PFSK-1 (cell line): Measurements from ENCODE around the gene RBM26.

Source experiments
- POLR2AphosphoS5 ChIP-seq: IDR thresholded peaks from 2 replicates; pipeline ENCODE4 v1.6.1; 2012; ENCODE audit warnings: low read depth, mild to moderate bottlenecking, control low read depth, low read length, moderate library complexity
- SIN3A ChIP-seq: IDR thresholded peaks from 2 replicates; pipeline ENCODE4 v1.6.1; 2012; ENCODE audit warnings: mild to moderate bottlenecking, low read length, moderate library complexity, borderline replicate concordance; ENCODE audit not compliant: insufficient read depth
- TAF1 ChIP-seq: IDR thresholded peaks from 2 replicates; pipeline ENCODE4 v1.6.1; 2012; ENCODE audit warnings: low read length, control low read depth, borderline replicate concordance; ENCODE audit not compliant: insufficient read depth
- TF ChIP-seq, protein P1 (sequence below), 2 experiments: IDR thresholded peaks; 2 replicates each; pipeline versions ENCODE4 v1.6.1 to v1.8.0; 2011 to 2012; ENCODE audit warnings: low read depth in 2 of 2, low read length in 2 of 2, control low read depth in 1 of 2, inconsistent platforms in 1 of 2, mild to moderate bottlenecking in 1 of 2, moderate library complexity in 1 of 2; ENCODE audit not compliant: insufficient read depth in 1 of 2

DNA sequence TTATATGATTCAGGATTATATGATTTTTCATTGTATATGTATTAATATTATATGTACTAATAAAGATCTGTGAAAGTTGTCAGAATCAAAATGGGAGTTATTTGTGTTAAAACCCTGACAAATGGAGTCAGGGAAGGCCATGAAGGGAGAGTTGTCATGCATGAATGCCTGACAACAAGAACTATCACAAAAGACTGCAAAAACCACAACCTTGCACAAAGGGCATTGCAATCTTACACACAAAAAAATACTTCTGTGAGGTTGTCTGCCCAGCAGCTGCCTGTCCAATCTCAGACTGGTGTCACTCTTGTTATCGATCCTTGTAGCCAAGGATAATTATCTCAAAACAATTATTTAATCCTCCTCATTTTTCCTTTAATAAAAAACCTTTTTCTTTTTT, 21.2 kb upstream of the RBM26 start:
- TF ChIP-seq, protein P1, sequence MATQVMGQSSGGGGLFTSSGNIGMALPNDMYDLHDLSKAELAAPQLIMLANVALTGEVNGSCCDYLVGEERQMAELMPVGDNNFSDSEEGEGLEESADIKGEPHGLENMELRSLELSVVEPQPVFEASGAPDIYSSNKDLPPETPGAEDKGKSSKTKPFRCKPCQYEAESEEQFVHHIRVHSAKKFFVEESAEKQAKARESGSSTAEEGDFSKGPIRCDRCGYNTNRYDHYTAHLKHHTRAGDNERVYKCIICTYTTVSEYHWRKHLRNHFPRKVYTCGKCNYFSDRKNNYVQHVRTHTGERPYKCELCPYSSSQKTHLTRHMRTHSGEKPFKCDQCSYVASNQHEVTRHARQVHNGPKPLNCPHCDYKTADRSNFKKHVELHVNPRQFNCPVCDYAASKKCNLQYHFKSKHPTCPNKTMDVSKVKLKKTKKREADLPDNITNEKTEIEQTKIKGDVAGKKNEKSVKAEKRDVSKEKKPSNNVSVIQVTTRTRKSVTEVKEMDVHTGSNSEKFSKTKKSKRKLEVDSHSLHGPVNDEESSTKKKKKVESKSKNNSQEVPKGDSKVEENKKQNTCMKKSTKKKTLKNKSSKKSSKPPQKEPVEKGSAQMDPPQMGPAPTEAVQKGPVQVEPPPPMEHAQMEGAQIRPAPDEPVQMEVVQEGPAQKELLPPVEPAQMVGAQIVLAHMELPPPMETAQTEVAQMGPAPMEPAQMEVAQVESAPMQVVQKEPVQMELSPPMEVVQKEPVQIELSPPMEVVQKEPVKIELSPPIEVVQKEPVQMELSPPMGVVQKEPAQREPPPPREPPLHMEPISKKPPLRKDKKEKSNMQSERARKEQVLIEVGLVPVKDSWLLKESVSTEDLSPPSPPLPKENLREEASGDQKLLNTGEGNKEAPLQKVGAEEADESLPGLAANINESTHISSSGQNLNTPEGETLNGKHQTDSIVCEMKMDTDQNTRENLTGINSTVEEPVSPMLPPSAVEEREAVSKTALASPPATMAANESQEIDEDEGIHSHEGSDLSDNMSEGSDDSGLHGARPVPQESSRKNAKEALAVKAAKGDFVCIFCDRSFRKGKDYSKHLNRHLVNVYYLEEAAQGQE (IDR thresholded peaks at IDR 0.05; ENCODE audit: insufficient read depth in 1 of 2, low read depth in 2 of 2, low read length in 2 of 2): no peak
- TF ChIP-seq POLR2AphosphoS5: no peak
- no peak for TF ChIP-seq TAF1
- TF ChIP-seq SIN3A: no peak
